SH-SY5Y (cell line): ENCODE data around the gene GSE1.

Experiments
- GATA2 ChIP-seq: IDR thresholded peaks from 2 replicates; pipeline ENCODE4 v1.6.1; 2011; ENCODE audit warnings: mild to moderate bottlenecking, low read depth, low read length
- GATA3 ChIP-seq: IDR thresholded peaks from 2 replicates; pipeline ENCODE4 v1.6.1; 2011; ENCODE audit warnings: low read depth, mild to moderate bottlenecking, low read length, moderate library complexity

DNA sequence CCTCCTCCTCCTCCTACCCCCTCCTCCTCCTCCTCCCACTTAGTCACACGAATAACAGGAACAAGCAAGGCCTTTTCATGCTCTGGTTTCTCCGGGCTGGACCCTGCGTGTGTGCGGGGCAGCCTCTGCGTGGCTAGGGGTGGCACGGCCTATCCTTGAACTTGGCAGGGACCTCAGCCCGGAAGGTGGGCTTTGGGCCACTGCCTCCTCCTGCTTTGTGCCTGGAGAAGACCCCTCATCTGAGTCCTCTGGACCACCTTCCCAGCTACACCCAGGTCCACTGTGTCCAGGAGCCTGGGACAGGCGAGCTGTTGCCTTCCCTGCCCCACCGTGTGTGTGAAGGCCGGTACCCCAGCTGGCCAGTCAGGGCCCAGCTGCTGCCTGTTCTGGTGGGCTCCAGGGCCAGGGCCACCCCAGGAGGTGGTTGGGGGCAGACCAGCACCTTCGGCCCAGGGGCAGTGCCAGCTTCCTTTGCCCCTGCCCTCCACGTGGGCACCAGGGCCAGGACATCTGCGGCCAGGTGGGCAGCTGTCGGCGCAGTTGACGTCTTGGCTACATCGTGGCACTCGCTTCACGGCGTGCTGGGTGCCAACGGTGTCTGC, 40.3 kb downstream of the GSE1 start:
- TF ChIP-seq GATA2 (no peak), GATA3 (no peak)
